ENCODE results near the gene DSCAM. TPM values are rescaled to one million over a fixed set of nuclear protein-coding genes. Genes with fewer than 3 reads are reported as not detected.

The DSCAM gene
- total RNA-seq, 4 donors from 2014 or later: 0.07 TPM; not detected in 3

- H3K4me3 ChIP-seq: no peak overlapping the region
- intact Hi-C loops (cut with DNase I; ENCODE audit: low total_unique reads): no loop called here
- no peak for TF ChIP-seq POLR2A (IDR thresholded peaks at IDR 0.05)
- TF ChIP-seq CTCF (IDR thresholded peaks at IDR 0.05): no peak
- H3K27me3 ChIP-seq: peaks cover 0 to 22% of the 10 kb centered on the region in 2 donors
- no peaks in the 10 kb centered on the region for H3K4me1 ChIP-seq
- no peaks in the 10 kb centered on the region for H3K36me3 ChIP-seq
- no peak for DNase-seq
- no peak overlapping the region for H3K27ac ChIP-seq
- H3K9me3 ChIP-seq: no peaks in the 10 kb centered on the region
These were observed 855 bp downstream of the DSCAM start for GRCh38 chr21:40846103-40846502.

GRCh38 chr21:40845441-40845995 is 1.4 kb downstream of the DSCAM start:
- DNase-seq: no peak
- Histone ChIP-seq H3K4me3 (no peak overlapping the region), H3K27ac (no peak overlapping the region), H3K27me3 (peaks cover 0 to 22% of the 10 kb centered on the region in 2 donors), H3K4me1 (no peaks in the 10 kb centered on the region), H3K9me3 (no peaks in the 10 kb centered on the region), H3K36me3 (no peaks in the 10 kb centered on the region)
- intact Hi-C loops (cut with DNase I; ENCODE audit: low total_unique reads): no loop called here
- no peak for TF ChIP-seq CTCF (IDR thresholded peaks at IDR 0.05)
- no peak for TF ChIP-seq POLR2A (IDR thresholded peaks at IDR 0.05)

GRCh38 chr21:40844935-40845334 is 2.0 kb downstream of the DSCAM start:
- Histone ChIP-seq H3K27ac (no peak overlapping the region), H3K27me3 (peaks cover 0 to 22% of the 10 kb centered on the region in 2 donors), H3K9me3 (no peaks in the 10 kb centered on the region), H3K36me3 (no peaks in the 10 kb centered on the region), H3K4me1 (no peaks in the 10 kb centered on the region), H3K4me3 (no peak overlapping the region)
- intact Hi-C loops (cut with DNase I; ENCODE audit: low total_unique reads): no loop called here
- DNase-seq: no peak
- TF ChIP-seq CTCF (IDR thresholded peaks at IDR 0.05) (no peak), POLR2A (IDR thresholded peaks at IDR 0.05) (no peak)

GRCh38 chr21:40842197-40842552 is 4.8 kb downstream of the DSCAM start:
- DNase-seq: no peak
- peaks cover 0 to 18% of the 10 kb centered on the region in 2 donors for H3K27me3 ChIP-seq
- H3K27ac ChIP-seq: no peak overlapping the region
- H3K4me3 ChIP-seq: no peak overlapping the region
- no peaks in the 10 kb centered on the region for H3K9me3 ChIP-seq
- H3K36me3 ChIP-seq: no peaks in the 10 kb centered on the region
- intact Hi-C loops (cut with DNase I; ENCODE audit: low total_unique reads): no loop called here
- TF ChIP-seq CTCF (IDR thresholded peaks at IDR 0.05) (no peak), POLR2A (IDR thresholded peaks at IDR 0.05) (no peak)
- H3K4me1 ChIP-seq: no peaks in the 10 kb centered on the region

GRCh38 chr21:40841524-40842196 is 5.3 kb downstream of the DSCAM start:
- Histone ChIP-seq H3K27me3 (peaks cover 0 to 18% of the 10 kb centered on the region in 2 donors), H3K36me3 (no peaks in the 10 kb centered on the region), H3K9me3 (no peaks in the 10 kb centered on the region), H3K4me3 (no peak overlapping the region), H3K4me1 (no peaks in the 10 kb centered on the region), H3K27ac (no peak overlapping the region)
- no peak for DNase-seq
- peak in 1 of 4 experiments; percentile 10 for TF ChIP-seq CTCF (IDR thresholded peaks at IDR 0.05)
- TF ChIP-seq POLR2A (IDR thresholded peaks at IDR 0.05): no peak
- intact Hi-C loops (cut with DNase I; ENCODE audit: low total_unique reads): no loop called here

Measured in uterus (tissue), 4 donors.